HG03378 (cell line): ENCODE results near the gene LHFPL2.
"Not testable (repeated sequence)": the region's sequence is repeated elsewhere in the genome, so short reads cannot be mapped to it uniquely, and the experiment has no call there.

Source experiments
- ATAC-seq: cut with Tn5 transposase; IDR thresholded peaks from one replicate; pipeline ENCODE4 v1.9.1; 2021; ENCODE audit warnings: mild to moderate bottlenecking, moderate library complexity; ENCODE audit not compliant: unreplicated experiment

The LHFPL2 gene

GRCh38 chr5:78666975-78667374 is 18.4 kb upstream of the LHFPL2 start:
- not testable (repeated sequence) for ATAC-seq

DNA sequence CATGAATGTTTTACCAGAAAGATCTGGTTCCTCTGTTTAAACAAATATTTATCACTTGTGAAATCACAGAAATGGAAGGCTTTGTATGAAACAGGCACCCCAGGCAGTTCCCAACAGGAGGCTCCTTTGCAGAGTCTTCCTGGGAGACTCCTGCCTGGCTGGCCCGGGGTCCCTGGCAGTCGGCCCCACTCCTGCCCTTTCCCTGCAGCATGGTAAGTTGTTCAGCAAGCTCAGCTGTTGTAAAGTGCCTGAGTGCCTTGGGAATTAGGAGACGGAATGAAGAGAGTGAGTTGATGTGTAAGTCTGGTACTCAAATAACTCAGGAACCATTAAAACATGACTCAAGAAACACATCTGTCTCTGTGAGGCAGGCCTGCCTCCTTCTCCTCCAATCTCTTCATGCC is 17.5 kb upstream of the LHFPL2 start:
- ATAC-seq = no peak

GRCh38 chr5:78665534-78665933 is 17.0 kb upstream of the LHFPL2 start:
- no peak for ATAC-seq

GRCh38 chr5:78662323-78662722 is 13.8 kb upstream of the LHFPL2 start:
- no peak for ATAC-seq

DNA sequence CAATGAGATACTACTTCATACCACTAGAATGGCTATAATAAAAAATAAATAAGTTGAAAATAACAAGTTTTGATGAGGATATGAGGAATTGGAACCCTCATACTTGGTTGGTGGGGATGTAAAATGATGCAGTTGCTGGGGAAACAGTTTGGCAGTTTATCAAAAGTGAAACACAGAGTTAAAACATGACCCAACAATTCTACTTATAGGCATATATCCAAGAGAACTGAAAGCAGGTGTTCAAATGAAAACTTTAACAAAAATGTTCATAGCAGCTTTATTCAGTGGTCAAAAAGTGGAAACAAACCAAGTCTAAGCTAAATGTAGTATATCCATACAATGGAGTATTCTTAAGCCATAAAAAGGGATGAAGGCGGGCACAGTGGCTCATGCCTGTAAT is 13.1 kb upstream of the LHFPL2 start:
- peak; percentile 65 for ATAC-seq

DNA sequence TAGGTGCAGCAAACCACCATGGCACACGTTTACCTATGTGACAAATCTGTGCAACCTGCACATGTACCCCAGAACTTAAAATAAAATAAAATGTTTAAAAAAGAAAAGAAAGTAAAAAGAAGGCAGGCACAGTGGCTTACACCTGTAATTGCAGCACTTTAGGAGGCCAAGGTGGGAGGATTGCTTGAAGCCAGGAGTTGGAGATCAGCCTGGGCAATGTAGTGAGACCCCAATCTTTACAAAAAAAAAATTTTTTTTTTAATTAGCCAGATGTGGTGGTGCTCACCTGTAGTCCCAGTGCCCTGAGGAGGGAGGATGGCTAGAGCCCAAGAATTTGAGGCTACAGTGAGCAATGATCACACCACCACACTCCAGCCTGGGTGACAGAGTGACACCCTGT is 12.5 kb upstream of the LHFPL2 start:
- ATAC-seq = no peak

DNA sequence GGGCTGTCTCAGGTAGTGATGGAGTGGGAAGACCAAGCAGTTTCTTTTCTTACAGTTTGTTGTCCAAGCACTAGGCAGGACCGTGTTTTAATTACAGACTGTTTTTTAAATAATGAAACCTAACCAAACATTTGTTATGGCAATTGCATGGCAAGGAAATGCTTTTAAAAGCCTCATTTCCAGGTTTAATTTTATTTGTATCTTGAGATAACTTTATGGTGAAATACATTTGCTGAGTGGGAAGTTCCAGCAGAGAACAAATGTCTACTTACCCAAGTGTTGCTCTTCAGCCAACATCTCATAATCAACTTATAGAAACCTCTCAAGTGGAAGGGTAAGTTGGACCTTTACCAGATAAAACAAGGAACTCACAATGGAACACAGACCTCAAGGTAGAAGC is 11.8 kb upstream of the LHFPL2 start:
- no peak for ATAC-seq

- no peak for ATAC-seq
Observed at GRCh38 chr5:78659714-78660113, 11.1 kb upstream of the LHFPL2 start.

- ATAC-seq = no peak
Observed at GRCh38 chr5:78659114-78659513, 10.5 kb upstream of the LHFPL2 start.

DNA sequence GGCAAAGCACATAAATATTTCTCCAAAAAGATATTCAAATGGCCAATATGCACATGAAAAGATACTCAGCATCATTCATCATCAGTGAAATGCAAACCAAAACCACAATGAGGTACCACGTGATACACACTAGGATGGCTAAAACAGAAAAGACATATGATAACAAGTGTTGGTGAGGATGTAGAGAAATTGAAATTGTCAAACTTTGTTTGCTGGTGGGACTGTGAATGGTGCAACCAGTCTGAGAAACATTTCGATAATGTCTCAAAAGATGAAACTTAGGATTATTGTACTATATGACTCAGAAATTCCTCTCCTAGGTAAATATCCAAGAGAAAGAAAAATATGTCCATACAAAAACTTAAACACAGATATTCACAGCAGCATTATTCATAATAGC is 8.6 kb upstream of the LHFPL2 start:
- no peak for ATAC-seq

DNA sequence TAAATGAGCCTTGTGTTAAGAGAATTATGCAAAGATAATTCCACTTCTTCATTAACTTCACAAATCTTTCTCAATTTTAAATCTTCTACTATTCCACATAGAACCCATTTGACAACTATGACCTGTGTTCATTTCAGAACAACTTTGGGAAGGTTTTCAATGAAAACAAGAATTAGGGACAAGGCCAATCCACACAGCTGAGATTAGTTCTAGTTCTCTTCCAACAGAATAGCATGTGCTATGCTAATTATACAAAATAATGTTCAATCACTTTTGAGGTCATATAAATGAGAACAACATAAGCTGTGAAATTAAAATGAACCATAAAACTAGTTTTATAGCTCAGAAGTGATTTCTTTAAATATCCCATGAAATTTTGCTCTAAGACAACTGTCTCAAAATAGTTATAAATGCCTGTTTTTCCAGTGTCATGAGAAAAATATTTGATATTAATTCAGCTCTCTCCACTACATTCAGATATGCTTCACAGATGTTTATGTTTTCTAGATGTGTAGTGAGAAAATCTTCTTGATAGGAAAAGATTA is 7.2 kb upstream of the LHFPL2 start:
- no peak for ATAC-seq

DNA sequence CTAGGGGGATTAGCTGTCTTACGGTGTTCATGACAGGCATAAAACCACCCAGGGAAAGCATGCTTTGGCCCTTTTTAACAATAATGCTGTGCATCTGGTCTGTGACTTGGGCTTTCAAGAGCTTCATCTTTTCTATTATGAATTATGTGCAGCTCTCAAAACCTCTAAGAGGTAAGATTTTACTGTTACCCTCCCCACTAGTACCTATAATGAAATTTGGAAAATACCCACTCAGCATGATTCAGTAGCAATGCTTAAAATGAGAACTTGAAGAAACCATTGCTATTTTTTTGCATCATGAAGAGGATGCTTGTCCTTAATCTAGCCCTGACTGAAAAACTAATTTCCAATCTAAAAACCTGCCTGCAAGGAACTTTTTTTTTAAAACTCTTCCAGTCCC is 5.8 kb upstream of the LHFPL2 start:
- no peak for ATAC-seq

- no peak for ATAC-seq
Observed at GRCh38 chr5:78653681-78654366, 5.3 kb upstream of the LHFPL2 start.

DNA sequence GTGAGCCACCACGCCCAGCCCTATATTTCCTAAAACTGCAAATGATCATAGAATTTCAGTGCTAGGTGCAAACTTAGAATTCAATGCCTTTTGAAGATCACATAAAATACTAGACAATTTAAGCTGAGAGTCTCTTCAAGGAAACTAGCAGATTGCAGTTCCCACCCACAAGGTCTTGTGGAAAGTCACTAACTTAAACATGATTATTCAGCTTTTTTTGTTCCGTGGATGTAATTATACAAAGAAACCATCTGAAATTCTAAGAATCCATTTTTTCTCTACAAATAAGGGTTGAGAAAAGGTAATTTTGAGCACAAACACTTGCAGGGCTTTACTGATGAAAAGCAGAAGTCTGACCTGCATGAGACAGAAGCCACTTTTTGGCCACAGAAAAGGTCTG is 4.5 kb upstream of the LHFPL2 start:
- no peak for ATAC-seq

- ATAC-seq = no peak
Observed at GRCh38 chr5:78651468-78651867, 2.9 kb upstream of the LHFPL2 start.

GRCh38 chr5:78650531-78650930 is 2.0 kb upstream of the LHFPL2 start:
- ATAC-seq = no peak

DNA sequence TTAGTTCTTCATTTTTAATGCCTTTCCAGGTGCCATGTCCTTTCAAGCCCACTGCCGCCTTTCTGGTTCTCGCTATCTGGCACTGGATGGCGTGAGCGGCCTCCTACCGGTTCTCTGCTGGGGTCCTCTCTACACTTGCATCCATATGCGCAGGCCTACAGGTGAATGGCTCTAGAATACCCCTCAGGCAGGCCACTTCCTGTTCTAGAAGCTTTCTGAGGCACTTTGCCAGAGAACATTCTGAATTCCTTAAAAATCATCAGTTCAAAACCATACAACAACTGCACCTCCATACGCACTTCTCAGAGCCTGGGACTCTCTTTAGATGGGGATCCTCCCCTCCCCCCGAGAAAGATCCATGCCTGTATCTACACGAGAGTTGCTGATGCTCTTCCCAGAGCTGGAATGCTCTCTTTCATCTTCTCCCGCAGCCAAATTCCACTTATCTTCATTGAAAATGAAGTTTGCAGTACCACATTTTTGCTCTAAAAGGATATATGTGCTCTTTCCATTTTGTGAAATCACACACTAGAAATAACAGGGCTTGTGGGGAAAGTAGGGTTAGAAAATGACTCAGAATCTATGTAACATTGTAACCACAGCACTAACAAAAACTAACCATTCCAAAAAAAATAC is 1.4 kb upstream of the LHFPL2 start:
- ATAC-seq = no peak

GRCh38 chr5:78649211-78649695 is 681 bp upstream of the LHFPL2 start:
- no peak for ATAC-seq

- no peak for ATAC-seq
Observed at GRCh38 chr5:78647838-78648358, 674 bp downstream of the LHFPL2 start.

GRCh38 chr5:78647351-78647818 is 1.2 kb downstream of the LHFPL2 start:
- no peak for ATAC-seq

DNA sequence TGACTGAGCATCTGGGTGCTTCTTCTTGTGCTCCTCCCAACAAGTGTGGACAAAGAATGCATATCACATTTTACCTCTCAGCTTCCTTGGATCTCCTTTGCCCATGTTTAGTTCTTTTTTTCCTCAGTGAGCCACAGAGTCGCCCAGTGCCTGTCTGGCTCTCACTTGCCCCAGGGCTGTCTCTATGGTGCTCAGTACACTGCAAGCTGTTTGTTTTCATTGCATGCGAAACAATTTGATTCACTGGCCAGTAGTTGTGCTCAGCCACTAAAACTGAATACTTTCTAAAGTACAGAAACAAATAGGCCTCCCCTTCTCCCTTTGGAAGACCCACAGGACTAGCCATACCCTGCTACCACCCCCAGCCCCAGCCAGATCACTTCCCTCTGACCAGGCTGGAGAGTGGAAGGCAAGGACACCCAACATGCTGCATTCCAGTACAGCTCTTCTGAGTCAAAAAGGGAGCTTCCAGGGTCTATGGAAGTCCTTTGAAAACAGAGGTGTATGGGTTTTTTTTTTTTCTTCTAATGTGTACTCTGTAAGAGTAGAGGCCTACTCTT is 3.8 kb downstream of the LHFPL2 start:
- ATAC-seq = no peak

DNA sequence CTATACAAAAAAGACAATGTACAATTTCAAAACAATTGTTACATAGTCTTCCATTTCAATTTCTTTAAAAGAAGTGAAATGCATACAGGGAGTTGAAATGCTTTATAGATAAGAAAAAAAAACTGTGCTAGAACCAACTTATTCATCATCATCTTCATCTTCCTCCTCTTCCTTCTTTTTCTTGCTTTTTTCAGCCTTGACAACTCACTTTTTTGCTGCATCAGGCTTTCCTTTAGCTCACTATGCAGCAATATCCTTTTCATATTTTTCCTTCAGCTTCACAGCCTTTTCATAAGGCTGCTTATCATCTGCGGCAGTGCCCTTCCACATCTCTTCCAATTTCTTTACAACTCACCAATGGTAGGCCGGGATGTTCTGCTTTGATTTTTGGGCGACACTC is 4.4 kb downstream of the LHFPL2 start:
- no peak for ATAC-seq
